ENCODE results near the gene MADD.

MADD gene

GRCh38 chr11:47267876-47268275 lies 2.1 kb upstream of the MADD start:
- Histone ChIP-seq H3K18ac (ENCODE audit: low read length) (peak overlapping the region; percentile 30), H2BK120ac (ENCODE audit: insufficient read depth, low read length, poor library complexity) (peak overlapping the region; percentile 87), H3K36me3 (ENCODE audit: control insufficient read depth in 1 of 2, insufficient read depth in 2 of 2, low read length in 2 of 2) (no peaks in the 10 kb centered on the region), H2AFZ (ENCODE audit: insufficient read depth, low read length, poor library complexity) (no peak overlapping the region), H3K27me3 (ENCODE audit: insufficient read depth, low read length) (no peaks in the 10 kb centered on the region), H3K79me1 (ENCODE audit: low read length) (peaks cover 19% of the 10 kb centered on the region), H3K27ac (ENCODE audit: low read depth, low read length) (peak overlapping the region; percentile 95), H3K4ac (ENCODE audit: low read depth, low read length) (no peak overlapping the region), H3K14ac (ENCODE audit: low read length) (peak overlapping the region; percentile 2), H3K4me1 (ENCODE audit: control insufficient read depth in 1 of 2, insufficient read depth in 2 of 2, low read length in 2 of 2) (peaks cover 15 to 25% of the 10 kb centered on the region in 2 experiments), H4K12ac (ENCODE audit: low read depth, low read length) (no peak overlapping the region), H3K79me2 (ENCODE audit: control insufficient read depth, insufficient read depth, low read length, poor library complexity) (peaks cover 5% of the 10 kb centered on the region), H3K4me2 (ENCODE audit: low read length) (no peak overlapping the region), H2BK12ac (ENCODE audit: low read length) (peak overlapping the region; percentile 37), H2BK5ac (ENCODE audit: low read depth, low read length, poor library complexity) (peak overlapping the region; percentile 67), H2AK5ac (ENCODE audit: low read length) (peak overlapping the region; percentile 75), H3K23ac (ENCODE audit: low read length) (no peak overlapping the region), H3K9me3 (ENCODE audit: insufficient read depth, low read depth, low read length) (no peaks in the 10 kb centered on the region), H3K4me3 (ENCODE audit: low read depth, low read length) (no peak overlapping the region), H4K8ac (ENCODE audit: low read depth, low read length) (peak overlapping the region; percentile 92), H3K9ac (ENCODE audit: low read length) (no peak overlapping the region), H4K91ac (ENCODE audit: low read depth, low read length) (peak overlapping the region; percentile 80)
- no peak for DNase-seq
- no CpG with 5 or more reads among the region's 6 CpGs for WGBS (ENCODE audit: extremely low coverage, insufficient coverage, insufficient read length)

GRCh38 chr11:47268448-47269001 lies 1.4 kb upstream of the MADD start:
- H3K23ac ChIP-seq (ENCODE audit: low read length) = no peak overlapping the region
- peak overlapping the region; percentile 76 for H3K4me2 ChIP-seq (ENCODE audit: low read length)
- H3K27ac ChIP-seq (ENCODE audit: low read depth, low read length) = peak overlapping the region; percentile 95
- H3K79me2 ChIP-seq (ENCODE audit: control insufficient read depth, insufficient read depth, low read length, poor library complexity) = peaks cover 5% of the 10 kb centered on the region
- H3K9ac ChIP-seq (ENCODE audit: low read length) = no peak overlapping the region
- H4K8ac ChIP-seq (ENCODE audit: low read depth, low read length) = peak overlapping the region; percentile 92
- H3K18ac ChIP-seq (ENCODE audit: low read length) = peak overlapping the region; percentile 68
- peaks cover 19% of the 10 kb centered on the region for H3K79me1 ChIP-seq (ENCODE audit: low read length)
- DNase-seq = no peak
- peak overlapping the region; percentile 67 for H2BK5ac ChIP-seq (ENCODE audit: low read depth, low read length, poor library complexity)
- H3K4ac ChIP-seq (ENCODE audit: low read depth, low read length) = peak overlapping the region; percentile 26
- no peaks in the 10 kb centered on the region for H3K36me3 ChIP-seq (ENCODE audit: control insufficient read depth in 1 of 2, insufficient read depth in 2 of 2, low read length in 2 of 2)
- peak overlapping the region; percentile 2 for H3K14ac ChIP-seq (ENCODE audit: low read length)
- no CpG with 5 or more reads among the region's 13 CpGs for WGBS (ENCODE audit: extremely low coverage, insufficient coverage, insufficient read length)
- H2BK12ac ChIP-seq (ENCODE audit: low read length) = peak overlapping the region; percentile 41
- H3K27me3 ChIP-seq (ENCODE audit: insufficient read depth, low read length) = no peaks in the 10 kb centered on the region
- H4K12ac ChIP-seq (ENCODE audit: low read depth, low read length) = peak overlapping the region; percentile 17
- H3K4me3 ChIP-seq (ENCODE audit: low read depth, low read length) = no peak overlapping the region
- H3K9me3 ChIP-seq (ENCODE audit: insufficient read depth, low read depth, low read length) = no peaks in the 10 kb centered on the region
- H2AFZ ChIP-seq (ENCODE audit: insufficient read depth, low read length, poor library complexity) = peak overlapping the region; percentile 40
- peaks cover 15 to 25% of the 10 kb centered on the region in 2 experiments for H3K4me1 ChIP-seq (ENCODE audit: control insufficient read depth in 1 of 2, insufficient read depth in 2 of 2, low read length in 2 of 2)
- peak overlapping the region; percentile 87 for H2BK120ac ChIP-seq (ENCODE audit: insufficient read depth, low read length, poor library complexity)
- H4K91ac ChIP-seq (ENCODE audit: low read depth, low read length) = peak overlapping the region; percentile 80
- H2AK5ac ChIP-seq (ENCODE audit: low read length) = peak overlapping the region; percentile 40

GRCh38 chr11:47269002-47269828 lies 718 bp upstream of the MADD start:
- Histone ChIP-seq H3K14ac (ENCODE audit: low read length) (peak overlapping the region; percentile 85), H3K4me2 (ENCODE audit: low read length) (peak overlapping the region; percentile 76), H2BK120ac (ENCODE audit: insufficient read depth, low read length, poor library complexity) (peak overlapping the region; percentile 84), H3K4me3 (ENCODE audit: low read depth, low read length) (peak overlapping the region; percentile 86), H3K79me1 (ENCODE audit: low read length) (peaks cover 19% of the 10 kb centered on the region), H3K79me2 (ENCODE audit: control insufficient read depth, insufficient read depth, low read length, poor library complexity) (peaks cover 5% of the 10 kb centered on the region), H4K8ac (ENCODE audit: low read depth, low read length) (peak overlapping the region; percentile 97), H2AFZ (ENCODE audit: insufficient read depth, low read length, poor library complexity) (peak overlapping the region; percentile 86), H4K91ac (ENCODE audit: low read depth, low read length) (peak overlapping the region; percentile 94), H4K12ac (ENCODE audit: low read depth, low read length) (peak overlapping the region; percentile 68), H2BK5ac (ENCODE audit: low read depth, low read length, poor library complexity) (peak overlapping the region; percentile 99), H3K27ac (ENCODE audit: low read depth, low read length) (peak overlapping the region; percentile 95), H3K23ac (ENCODE audit: low read length) (no peak overlapping the region), H3K4me1 (ENCODE audit: control insufficient read depth in 1 of 2, insufficient read depth in 2 of 2, low read length in 2 of 2) (peaks cover 15 to 25% of the 10 kb centered on the region in 2 experiments), H3K4ac (ENCODE audit: low read depth, low read length) (peak overlapping the region; percentile 87), H3K9ac (ENCODE audit: low read length) (peak overlapping the region; percentile 85), H3K9me3 (ENCODE audit: insufficient read depth, low read depth, low read length) (no peaks in the 10 kb centered on the region), H2BK12ac (ENCODE audit: low read length) (peak overlapping the region; percentile 82), H3K36me3 (ENCODE audit: control insufficient read depth in 1 of 2, insufficient read depth in 2 of 2, low read length in 2 of 2) (no peaks in the 10 kb centered on the region), H3K18ac (ENCODE audit: low read length) (peak overlapping the region; percentile 96), H2AK5ac (ENCODE audit: low read length) (peak overlapping the region; percentile 6), H3K27me3 (ENCODE audit: insufficient read depth, low read length) (no peaks in the 10 kb centered on the region)
- DNase-seq = peak; percentile 67 to 80
- no CpG with 5 or more reads among the region's 52 CpGs for WGBS (ENCODE audit: extremely low coverage, insufficient coverage, insufficient read length)

DNA sequence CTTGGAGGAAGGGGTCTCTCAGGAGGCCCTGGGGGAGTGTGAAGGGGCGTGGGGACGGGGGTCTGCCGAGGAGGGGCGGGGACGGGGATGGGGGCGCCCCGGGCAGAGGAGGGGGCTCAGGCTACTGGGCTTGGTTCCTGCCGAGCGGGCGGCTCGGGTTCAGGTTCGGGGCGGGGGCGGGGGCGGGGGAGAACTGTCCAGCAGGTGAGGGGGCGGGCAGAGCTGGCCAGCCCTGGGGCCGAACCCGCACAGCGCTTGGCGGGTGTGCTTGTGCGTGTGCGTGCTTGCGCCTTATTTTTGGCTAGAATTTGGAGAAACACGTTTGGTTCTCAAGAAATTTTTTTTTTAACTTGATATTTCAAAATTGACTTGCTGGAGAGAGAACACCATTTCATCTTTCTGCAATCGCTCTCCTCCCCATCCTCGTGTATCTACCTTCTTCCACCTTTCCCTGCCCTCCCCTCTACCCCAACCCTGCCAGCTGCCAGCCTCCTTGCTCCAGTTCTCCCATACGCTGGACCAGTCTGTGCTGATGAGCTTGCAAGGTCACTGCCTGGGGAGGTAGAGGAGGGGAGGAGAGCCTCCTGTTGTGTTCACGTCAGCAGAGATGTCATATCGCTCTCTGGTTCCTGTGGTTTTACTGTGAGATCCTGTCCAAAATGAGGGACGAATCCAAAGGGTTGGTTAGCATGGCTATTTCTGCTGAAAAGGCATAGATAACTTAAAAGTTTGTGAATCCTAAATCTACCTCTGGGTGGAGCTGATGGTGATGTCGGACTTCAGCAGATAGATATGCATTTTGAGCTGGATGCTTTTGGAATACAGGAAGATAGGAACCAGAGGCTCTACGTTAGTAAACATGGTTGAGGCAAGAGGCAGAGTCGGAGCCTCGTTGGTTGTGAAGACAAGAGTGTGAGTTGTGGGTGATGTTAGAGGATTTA lies 668 bp downstream of the MADD start:
- Histone ChIP-seq H3K18ac (ENCODE audit: low read length) (peak overlapping the region; percentile 87), H3K4ac (ENCODE audit: low read depth, low read length) (peak overlapping the region; percentile 41), H3K23ac (ENCODE audit: low read length) (no peak overlapping the region), H3K27me3 (ENCODE audit: insufficient read depth, low read length) (no peaks in the 10 kb centered on the region), H2BK12ac (ENCODE audit: low read length) (no peak overlapping the region), H2BK120ac (ENCODE audit: insufficient read depth, low read length, poor library complexity) (no peak overlapping the region), H4K8ac (ENCODE audit: low read depth, low read length) (peak overlapping the region; percentile 72), H3K36me3 (ENCODE audit: control insufficient read depth in 1 of 2, insufficient read depth in 2 of 2, low read length in 2 of 2) (peaks cover 11 to 12% of the 10 kb centered on the region in 2 experiments), H3K9me3 (ENCODE audit: insufficient read depth, low read depth, low read length) (no peaks in the 10 kb centered on the region), H3K27ac (ENCODE audit: low read depth, low read length) (peak overlapping the region; percentile 95), H3K9ac (ENCODE audit: low read length) (peak overlapping the region; percentile 78), H4K91ac (ENCODE audit: low read depth, low read length) (peak overlapping the region; percentile 94), H2AFZ (ENCODE audit: insufficient read depth, low read length, poor library complexity) (peak overlapping the region; percentile 86), H3K4me3 (ENCODE audit: low read depth, low read length) (peak overlapping the region; percentile 86), H3K14ac (ENCODE audit: low read length) (no peak overlapping the region), H3K79me2 (ENCODE audit: control insufficient read depth, insufficient read depth, low read length, poor library complexity) (peaks cover 5% of the 10 kb centered on the region), H3K4me1 (ENCODE audit: control insufficient read depth in 1 of 2, insufficient read depth in 2 of 2, low read length in 2 of 2) (peaks cover 15 to 22% of the 10 kb centered on the region in 2 experiments), H2BK5ac (ENCODE audit: low read depth, low read length, poor library complexity) (peak overlapping the region; percentile 99), H3K79me1 (ENCODE audit: low read length) (peaks cover 17% of the 10 kb centered on the region), H4K12ac (ENCODE audit: low read depth, low read length) (peak overlapping the region; percentile 27), H2AK5ac (ENCODE audit: low read length) (no peak overlapping the region), H3K4me2 (ENCODE audit: low read length) (peak overlapping the region; percentile 76)
- no CpG with 5 or more reads among the region's 34 CpGs for WGBS (ENCODE audit: extremely low coverage, insufficient coverage, insufficient read length)
- DNase-seq = peak; percentile 18 to 47

All from trophoblast cell (in vitro differentiated cells and primary cell).